SK-MEL-5 (cell line): Measurements from ENCODE around the gene ASB2. TPM values are rescaled to one million over a fixed set of nuclear protein-coding genes. Genes with fewer than 3 reads are reported as not detected.

Experiments used
- DNase-seq: peaks from one replicate; pipeline ENCODE4 v3.0.0-alpha.2; 2016; ENCODE audit warnings: low read depth, low spot score
- in situ Hi-C: cut with HindIII; loops from 2 replicates; pipeline ENCODE4 v1.10.0; 2016; ENCODE audit warnings: low sequenced_read_pairs, high pct_unique_total_duplicates, low pct_unique_long_range_greater_than_20kb
- small RNA-seq, 2 experiments: library from RNA; depleted of rRNA; stranded (forward); fragments of <200 nt; gene quantifications; one replicate each; pipeline ENCODE3, GENCODE V24; 2014
- total RNA-seq: library from RNA; depleted of rRNA; stranded (reverse); fragments of >200 nt; shearing (Covaris generic); gene quantifications from 2 replicates; pipeline ENCODE4 v1.2.3, GENCODE V29; 2014; rRNA removed

The ASB2 gene
- total RNA-seq, 1 experiment from 2014 or later, result 3.9 TPM

GRCh38 chr14:93889739-93890483 is 86.5 kb downstream of the ASB2 start:
- DNase-seq, result no peak
- in situ Hi-C loops, result no loop called here

GRCh38 chr14:93888995-93889394 is 87.4 kb downstream of the ASB2 start:
- DNase-seq, result no peak
- in situ Hi-C loops, result no loop called here

- no peak for DNase-seq
- in situ Hi-C loops, result no loop called here
Observed at GRCh38 chr14:93884950-93885349, 91.4 kb downstream of the ASB2 start.

Small RNAs within 50 kb of the gene (small RNA-seq; reads per million reads assigned to genes)
- gene MIR4506, result 0 reads per million in 2 experiments

Other genes with a start within 250 kb of the ASB2 start
- 0.95 and 1.0 TPM in 2 replicates for gene PRIMA1, start 188.1 kb downstream of the ASB2 start, total RNA-seq
- gene FAM181A, start 49.2 kb downstream of the ASB2 start, total RNA-seq, result not detected in 2 replicates
- not detected in 2 replicates for gene CCDC197, start 20.7 kb upstream of the ASB2 start, total RNA-seq
- 3.5 and 4.4 TPM in 2 replicates for gene OTUB2, start 49.8 kb upstream of the ASB2 start, total RNA-seq
- 235 and 237 TPM in 2 replicates for gene DDX24, start 104.6 kb upstream of the ASB2 start, total RNA-seq
- 9.0 and 11.2 TPM in 2 replicates for gene IFI27L1, start 104.7 kb upstream of the ASB2 start, total RNA-seq
- gene IFI27, start 134.2 kb upstream of the ASB2 start, total RNA-seq, result not detected in 2 replicates
- 51.7 and 64.5 TPM in 2 replicates for gene IFI27L2, start 153.0 kb upstream of the ASB2 start, total RNA-seq
- 4.9 and 5.8 TPM in 2 replicates for gene PPP4R4, start 197.8 kb upstream of the ASB2 start, total RNA-seq